HCT116 (cell line): ENCODE data around the gene SNX13. TPM values are rescaled to one million over a fixed set of nuclear protein-coding genes. Genes with fewer than 3 reads are reported as not detected.

Experiments
- ATAC-seq: fragments of 200-7000 bp; cut with Tn5 transposase; 2 replicates; pipeline ENCODE4 v1.9.1; 2020; ENCODE audit warnings: mild to moderate bottlenecking, moderate library complexity
- Bru-seq: library from RNA; stranded (reverse); fragments of 400-500 nt; gene quantifications from one replicate; lab custom pipeline; 2021; lab: Mats Ljungman, UMichigan
- BruChase-seq, 2 experiments: library from RNA; stranded (reverse); fragments of 400-500 nt; gene quantifications; one replicate each; lab custom pipeline; 2021; lab: Mats Ljungman, UMichigan
- BruUV-seq: library from RNA; stranded (reverse); fragments of 400-500 nt; replicated peaks from 2 replicates; lab custom pipeline; 2021; lab: Mats Ljungman, UMichigan
- CTCF ChIA-PET: fragments of 300-600 bp; sonication (Branson Sonifier 250); formaldehyde crosslinking; loops from one replicate; lab custom pipeline; 2021; ENCODE audit warnings: antibody characterized with exemption; lab: Charles Lee
- POLR2A ChIA-PET: fragments of 300-600, 350-600 bp; sonication (Branson Sonifier 250); formaldehyde crosslinking; loops from one replicate; lab custom pipeline; 2021; ENCODE audit warnings: antibody characterized with exemption; lab: Charles Lee
- RAD21 ChIA-PET, 2 experiments: fragments of 300-600 bp; sonication (Branson Sonifier 250); formaldehyde crosslinking; loops; one replicate each; lab custom pipeline; 2023; ENCODE audit warnings: low total read pairs in 2 of 2; ENCODE audit not compliant: uncharacterized antibody in 2 of 2, unreplicated experiment in 2 of 2, low non-redundant PET in 1 of 2; lab: Charles Lee
- DNase-seq: peaks from one replicate; pipeline ENCODE4 v3.0.0-alpha.2; 2010; ENCODE audit warnings: low read depth, low spot score
- H2AFZ ChIP-seq: fragments of 200-600 bp; shearing (Covaris generic), sonication (generic); 2 replicates; pipeline ENCODE4 v1.6.1; 2017; ENCODE audit warnings: low read depth, mixed run types, mixed read lengths, antibody characterized with exemption, low read length; ENCODE audit not compliant: poor library complexity, severe bottlenecking
- H3K27ac ChIP-seq: 2 replicates; pipeline ENCODE4 v1.5.1; 2012; ENCODE audit warnings: low read depth, low read length
- H3K27me3 ChIP-seq: fragments of 200-600 bp; sonication (generic); 2 replicates; pipeline ENCODE4 v1.6.1; 2016; ENCODE audit warnings: mixed run types, low read length, mixed read lengths; ENCODE audit not compliant: insufficient read depth
- H3K36me3 ChIP-seq, 2 experiments: fragments of 200-500 bp in 1 of 2; fragments of 200-600 bp in 1 of 2; sonication (Bioruptor generic) in 1 of 2; sonication (generic) in 1 of 2; 2 replicates each; pipeline versions ENCODE4 v1.5.1 to v1.6.1; 2014 to 2016; ENCODE audit warnings: low read length in 2 of 2, inconsistent platforms in 1 of 2, mixed read lengths in 1 of 2, mixed run types in 1 of 2; ENCODE audit not compliant: insufficient read depth in 2 of 2, control insufficient read depth in 1 of 2
- H3K4me1 ChIP-seq, 2 experiments: fragments of 200-600 bp in 1 of 2; sonication (generic) in 1 of 2; 2 replicates each; pipeline versions ENCODE4 v1.5.1 to v1.6.1; 2012 to 2017; ENCODE audit warnings: low read length in 2 of 2, inconsistent platforms in 1 of 2, mild to moderate bottlenecking in 1 of 2, mixed read lengths in 1 of 2, mixed run types in 1 of 2, moderate library complexity in 1 of 2; ENCODE audit not compliant: insufficient read depth in 2 of 2, control insufficient read depth in 1 of 2
- H3K4me2 ChIP-seq: fragments of 200-600 bp; sonication (generic); 2 replicates; pipeline ENCODE4 v1.6.1; 2017; ENCODE audit warnings: mixed run types, low read length, mixed read lengths
- H3K4me3 ChIP-seq, 2 experiments: fragments of 200-600 bp in 1 of 2; sonication (generic) in 1 of 2; replicated peaks in 1 of 2; 2 replicates each; pipeline ENCODE4 v1.5.1; 2011 to 2016; ENCODE audit warnings: low read length in 2 of 2, control low read depth in 1 of 2, low read depth in 1 of 2, mild to moderate bottlenecking in 1 of 2, mixed read lengths in 1 of 2, mixed run types in 1 of 2
- H3K79me2 ChIP-seq: fragments of 200-600 bp; sonication (generic); 2 replicates; pipeline ENCODE4 v1.6.1; 2017; ENCODE audit warnings: mild to moderate bottlenecking, mixed run types, low read length, moderate library complexity, mixed read lengths; ENCODE audit not compliant: insufficient read depth
- H3K9ac ChIP-seq: fragments of 200-600 bp; sonication (generic); 2 replicates; pipeline ENCODE4 v1.6.1; 2016; ENCODE audit warnings: low read length, mixed read lengths
- H3K9me2 ChIP-seq: fragments of 200-600 bp; sonication (generic), shearing (Covaris generic); 2 replicates; pipeline ENCODE4 v1.6.1; 2017; ENCODE audit warnings: mixed run types, mild to moderate bottlenecking, moderate library complexity; ENCODE audit not compliant: insufficient read depth
- H3K9me3 ChIP-seq, 2 experiments: fragments of 200-500 bp in 1 of 2; fragments of 200-600 bp in 1 of 2; sonication (Bioruptor generic) in 1 of 2; sonication (generic) in 1 of 2; 2 replicates each; pipeline ENCODE4 v1.6.1; 2014 to 2017; ENCODE audit warnings: low read length in 2 of 2, mixed read lengths in 2 of 2, inconsistent platforms in 1 of 2, low read depth in 1 of 2, mild to moderate bottlenecking in 1 of 2, mixed run types in 1 of 2, moderate library complexity in 1 of 2; ENCODE audit not compliant: control insufficient read depth in 1 of 2, insufficient read depth in 1 of 2
- H4K20me1 ChIP-seq: fragments of 200-600 bp; sonication (generic), shearing (Covaris generic); 2 replicates; pipeline ENCODE4 v1.6.1; 2017; ENCODE audit warnings: mixed run types, mild to moderate bottlenecking, moderate library complexity; ENCODE audit not compliant: insufficient read depth
- CBX3 ChIP-seq: IDR thresholded peaks from 2 replicates; pipeline ENCODE4 v1.6.1; 2012; ENCODE audit warnings: low read depth
- CEBPB ChIP-seq: IDR thresholded peaks from 2 replicates; pipeline ENCODE4 v1.6.1; 2012; ENCODE audit warnings: low read depth
- ELF1 ChIP-seq: IDR thresholded peaks from 2 replicates; pipeline ENCODE4 v1.6.1; 2012; ENCODE audit warnings: low read depth, borderline replicate concordance
- EZH2 ChIP-seq: fragments of 200-600 bp; sonication (generic); IDR thresholded peaks from 2 replicates; pipeline ENCODE4 v1.6.1; 2017; ENCODE audit warnings: antibody characterized with exemption, mixed run types
- EZH2phosphoT487 ChIP-seq: fragments of 200-600 bp; IDR thresholded peaks from 2 replicates; pipeline ENCODE4 v1.6.1; 2018; ENCODE audit warnings: antibody characterized with exemption, borderline replicate concordance
- FOSL1 ChIP-seq: IDR thresholded peaks from 2 replicates; pipeline ENCODE4 v1.6.1; 2012; ENCODE audit warnings: low read depth
- POLR2A ChIP-seq: IDR thresholded peaks from 2 replicates; pipeline ENCODE4 v1.7.0; 2011; ENCODE audit warnings: borderline replicate concordance; ENCODE audit not compliant: insufficient read depth, insufficient read length; ENCODE audit errors: extremely low read depth
- POLR2AphosphoS5 ChIP-seq: IDR thresholded peaks from 2 replicates; pipeline ENCODE4 v1.6.1; 2011; ENCODE audit warnings: mild to moderate bottlenecking, low read depth, low read length, moderate library complexity
- RAD21 ChIP-seq: IDR thresholded peaks from 2 replicates; pipeline ENCODE4 v1.6.1; 2012; ENCODE audit warnings: low read depth, mild to moderate bottlenecking
- SP1 ChIP-seq: IDR thresholded peaks from 2 replicates; pipeline ENCODE4 v1.6.1; 2012; ENCODE audit warnings: low read depth
- SRF ChIP-seq: IDR thresholded peaks from 2 replicates; pipeline ENCODE4 v1.6.1; 2012; ENCODE audit warnings: low read depth
- TCF7L2 ChIP-seq: IDR thresholded peaks from 2 replicates; pipeline ENCODE4 v1.7.0; 2011; ENCODE audit warnings: borderline replicate concordance, inconsistent platforms; ENCODE audit not compliant: insufficient read depth, insufficient read length; ENCODE audit errors: extremely low read depth
- ZFX ChIP-seq: fragments of 450-650 bp; IDR thresholded peaks from 2 replicates; pipeline ENCODE4 v1.6.1; 2017
- ZNF274 ChIP-seq: fragments of 200-500 bp; sonication (Bioruptor generic); IDR thresholded peaks from 2 replicates; pipeline ENCODE4 v1.6.1; 2014; ENCODE audit warnings: mild to moderate bottlenecking, low read depth, low read length, inconsistent platforms
- intact Hi-C: fragments of 100-400 bp; cut with micrococcal nuclease; formaldehyde crosslinking; loops from 2 replicates; pipeline ENCODE4 v1.10.0; 2022
- long read RNA-seq: library from polyadenylated mRNA; unstranded; transcript quantifications from one replicate; pipeline ENCODE4 v2.0.0, GENCODE V29; 2021; ENCODE audit not compliant: unreplicated experiment
- polyA plus RNA-seq: library from polyadenylated mRNA; unstranded; fragments of >200 nt; gene quantifications from 2 replicates; pipeline ENCODE4 v1.2.1, GENCODE V29; 2012; ENCODE audit warnings: missing spikeins
- total RNA-seq: library from RNA; stranded (reverse); gene quantifications from one replicate; pipeline ENCODE4 v1.2.1, GENCODE V29; 2021; ENCODE audit not compliant: unreplicated experiment
- TF ChIP-seq, protein P1 (sequence below): IDR thresholded peaks from 2 replicates; pipeline ENCODE4 v1.6.1; 2012; ENCODE audit warnings: low read depth
- TF ChIP-seq, protein P2 (sequence below): IDR thresholded peaks from 2 replicates; pipeline ENCODE4 v1.6.1; 2012
- TF ChIP-seq, protein P3 (sequence below): IDR thresholded peaks from 2 replicates; pipeline ENCODE4 v1.6.1; 2011; ENCODE audit warnings: mild to moderate bottlenecking, low read length, moderate library complexity; ENCODE audit not compliant: insufficient replicate concordance; ENCODE audit errors: extremely low read depth

SNX13 gene, protein sequence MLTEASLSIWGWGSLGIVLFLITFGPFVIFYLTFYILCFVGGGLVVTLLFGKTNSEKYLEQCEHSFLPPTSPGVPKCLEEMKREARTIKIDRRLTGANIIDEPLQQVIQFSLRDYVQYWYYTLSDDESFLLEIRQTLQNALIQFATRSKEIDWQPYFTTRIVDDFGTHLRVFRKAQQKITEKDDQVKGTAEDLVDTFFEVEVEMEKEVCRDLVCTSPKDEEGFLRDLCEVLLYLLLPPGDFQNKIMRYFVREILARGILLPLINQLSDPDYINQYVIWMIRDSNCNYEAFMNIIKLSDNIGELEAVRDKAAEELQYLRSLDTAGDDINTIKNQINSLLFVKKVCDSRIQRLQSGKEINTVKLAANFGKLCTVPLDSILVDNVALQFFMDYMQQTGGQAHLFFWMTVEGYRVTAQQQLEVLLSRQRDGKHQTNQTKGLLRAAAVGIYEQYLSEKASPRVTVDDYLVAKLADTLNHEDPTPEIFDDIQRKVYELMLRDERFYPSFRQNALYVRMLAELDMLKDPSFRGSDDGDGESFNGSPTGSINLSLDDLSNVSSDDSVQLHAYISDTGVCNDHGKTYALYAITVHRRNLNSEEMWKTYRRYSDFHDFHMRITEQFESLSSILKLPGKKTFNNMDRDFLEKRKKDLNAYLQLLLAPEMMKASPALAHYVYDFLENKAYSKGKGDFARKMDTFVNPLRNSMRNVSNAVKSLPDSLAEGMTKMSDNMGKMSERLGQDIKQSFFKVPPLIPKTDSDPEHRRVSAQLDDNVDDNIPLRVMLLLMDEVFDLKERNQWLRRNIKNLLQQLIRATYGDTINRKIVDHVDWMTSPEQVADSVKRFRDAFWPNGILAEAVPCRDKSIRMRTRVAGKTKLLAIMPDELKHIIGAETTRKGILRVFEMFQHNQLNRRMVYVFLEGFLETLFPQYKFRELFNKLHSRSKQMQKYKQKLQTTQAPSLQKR
- total RNA-seq: 33.4 TPM
- 6.7 and 8.7 TPM in 2 replicates for polyA plus RNA-seq
- Bru-seq, nascent RNA: percentile 83 among the genes with signal in this experiment
- percentile 70 among the genes with signal in this experiment for BruChase-seq, experiment 1, labeled RNA remaining after a 6-hour chase
- BruChase-seq, experiment 2, labeled RNA remaining after a 2-hour chase: percentile 75 among the genes with signal in this experiment
- long read RNA-seq, full-length matches to known transcripts: 45 of 74 reads
- long read RNA-seq, partial matches to known transcripts: 6 of 74 reads
- long read RNA-seq, other reads (novel, unspliced or antisense): 23 of 74 reads

DNA sequence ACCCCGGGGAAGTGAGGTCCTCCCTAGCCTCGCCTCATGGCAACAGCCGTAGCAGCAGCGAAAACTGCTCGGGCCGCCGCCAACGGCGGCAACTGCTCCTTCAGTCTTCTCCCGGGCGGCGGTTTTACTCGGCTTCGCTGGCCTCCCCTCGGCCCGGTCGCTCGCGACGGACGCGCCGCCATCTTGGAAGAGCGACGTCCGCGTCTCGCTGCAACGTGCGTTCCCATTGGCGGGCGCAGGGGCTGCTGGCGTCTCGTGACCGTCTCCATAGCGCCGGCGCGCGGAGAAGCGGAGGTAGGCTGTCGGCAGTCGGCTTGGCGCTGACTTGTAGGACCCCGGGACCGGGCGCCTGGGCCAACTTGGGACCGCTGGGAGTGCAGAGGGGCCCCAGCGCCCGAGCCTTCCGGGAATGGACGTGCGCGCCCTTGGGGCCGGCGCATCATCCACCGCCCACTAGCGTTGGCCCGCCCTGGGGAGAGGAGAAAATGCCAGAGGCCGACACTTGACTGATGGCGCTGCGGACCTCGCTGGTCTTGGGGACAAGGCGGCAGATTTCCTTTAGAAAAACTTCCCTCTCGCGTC, at the start of gene SNX13:
Gene SNX13 (minus strand): TSS at position 193 of the 582 bp plus-strand sequence. CDS start 199 bp downstream, outside the sequence.
- DNase-seq (peak; percentile 78), ATAC-seq (peak; percentile 95)
- intact Hi-C loops: no loop called here
- no peaks in the 10 kb centered on the region for H3K9me3 ChIP-seq
- H2AFZ ChIP-seq: peak within 1 kb of the TSS; percentile 32
- H4K20me1 ChIP-seq: no peaks in the 10 kb centered on the region
- CTCF ChIA-PET: no interaction called here
- H3K79me2 ChIP-seq: peaks cover 47% of the 10 kb centered on the region
- H3K27ac ChIP-seq: peak within 1 kb of the TSS; percentile 74
- H3K4me3 ChIP-seq: peak within 1 kb of the TSS; percentile 90 to 93
- RAD21 ChIA-PET: no interaction called here
- no peaks in the 10 kb centered on the region for H3K27me3 ChIP-seq
- BruUV-seq: no TSS peak
- peak within 1 kb of the TSS; percentile 87 for H3K9ac ChIP-seq
- peak within 1 kb of the TSS; percentile 95 for H3K4me2 ChIP-seq
- H3K36me3 ChIP-seq: no peaks in the 10 kb centered on the region
- POLR2A ChIA-PET: no interaction called here
- H3K4me1 ChIP-seq: peaks cover 8 to 21% of the 10 kb centered on the region in 2 experiments; a peak in 3 of 4 replicates
- no peaks in the 10 kb centered on the region for H3K9me2 ChIP-seq
- TF ChIP-seq POLR2A (peak; percentile 64), EZH2 (no peak), TCF7L2 (no peak), POLR2AphosphoS5 (peak; percentile 86), CBX3 (peak; percentile 50; the same call in 1 of the 2 replicates), ZFX (peak; percentile 69), EZH2phosphoT487 (no peak), ZNF274 (no peak), CEBPB (no peak), SRF (no peak), RAD21 (no peak), FOSL1 (no peak), ELF1 (no peak), SP1 (no peak)
- TF ChIP-seq, protein P1, sequence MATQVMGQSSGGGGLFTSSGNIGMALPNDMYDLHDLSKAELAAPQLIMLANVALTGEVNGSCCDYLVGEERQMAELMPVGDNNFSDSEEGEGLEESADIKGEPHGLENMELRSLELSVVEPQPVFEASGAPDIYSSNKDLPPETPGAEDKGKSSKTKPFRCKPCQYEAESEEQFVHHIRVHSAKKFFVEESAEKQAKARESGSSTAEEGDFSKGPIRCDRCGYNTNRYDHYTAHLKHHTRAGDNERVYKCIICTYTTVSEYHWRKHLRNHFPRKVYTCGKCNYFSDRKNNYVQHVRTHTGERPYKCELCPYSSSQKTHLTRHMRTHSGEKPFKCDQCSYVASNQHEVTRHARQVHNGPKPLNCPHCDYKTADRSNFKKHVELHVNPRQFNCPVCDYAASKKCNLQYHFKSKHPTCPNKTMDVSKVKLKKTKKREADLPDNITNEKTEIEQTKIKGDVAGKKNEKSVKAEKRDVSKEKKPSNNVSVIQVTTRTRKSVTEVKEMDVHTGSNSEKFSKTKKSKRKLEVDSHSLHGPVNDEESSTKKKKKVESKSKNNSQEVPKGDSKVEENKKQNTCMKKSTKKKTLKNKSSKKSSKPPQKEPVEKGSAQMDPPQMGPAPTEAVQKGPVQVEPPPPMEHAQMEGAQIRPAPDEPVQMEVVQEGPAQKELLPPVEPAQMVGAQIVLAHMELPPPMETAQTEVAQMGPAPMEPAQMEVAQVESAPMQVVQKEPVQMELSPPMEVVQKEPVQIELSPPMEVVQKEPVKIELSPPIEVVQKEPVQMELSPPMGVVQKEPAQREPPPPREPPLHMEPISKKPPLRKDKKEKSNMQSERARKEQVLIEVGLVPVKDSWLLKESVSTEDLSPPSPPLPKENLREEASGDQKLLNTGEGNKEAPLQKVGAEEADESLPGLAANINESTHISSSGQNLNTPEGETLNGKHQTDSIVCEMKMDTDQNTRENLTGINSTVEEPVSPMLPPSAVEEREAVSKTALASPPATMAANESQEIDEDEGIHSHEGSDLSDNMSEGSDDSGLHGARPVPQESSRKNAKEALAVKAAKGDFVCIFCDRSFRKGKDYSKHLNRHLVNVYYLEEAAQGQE: no peak
- TF ChIP-seq, protein P2, sequence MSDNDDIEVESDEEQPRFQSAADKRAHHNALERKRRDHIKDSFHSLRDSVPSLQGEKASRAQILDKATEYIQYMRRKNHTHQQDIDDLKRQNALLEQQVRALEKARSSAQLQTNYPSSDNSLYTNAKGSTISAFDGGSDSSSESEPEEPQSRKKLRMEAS: peak; percentile 61; the same call in 1 of the 2 replicates
- TF ChIP-seq, protein P3, sequence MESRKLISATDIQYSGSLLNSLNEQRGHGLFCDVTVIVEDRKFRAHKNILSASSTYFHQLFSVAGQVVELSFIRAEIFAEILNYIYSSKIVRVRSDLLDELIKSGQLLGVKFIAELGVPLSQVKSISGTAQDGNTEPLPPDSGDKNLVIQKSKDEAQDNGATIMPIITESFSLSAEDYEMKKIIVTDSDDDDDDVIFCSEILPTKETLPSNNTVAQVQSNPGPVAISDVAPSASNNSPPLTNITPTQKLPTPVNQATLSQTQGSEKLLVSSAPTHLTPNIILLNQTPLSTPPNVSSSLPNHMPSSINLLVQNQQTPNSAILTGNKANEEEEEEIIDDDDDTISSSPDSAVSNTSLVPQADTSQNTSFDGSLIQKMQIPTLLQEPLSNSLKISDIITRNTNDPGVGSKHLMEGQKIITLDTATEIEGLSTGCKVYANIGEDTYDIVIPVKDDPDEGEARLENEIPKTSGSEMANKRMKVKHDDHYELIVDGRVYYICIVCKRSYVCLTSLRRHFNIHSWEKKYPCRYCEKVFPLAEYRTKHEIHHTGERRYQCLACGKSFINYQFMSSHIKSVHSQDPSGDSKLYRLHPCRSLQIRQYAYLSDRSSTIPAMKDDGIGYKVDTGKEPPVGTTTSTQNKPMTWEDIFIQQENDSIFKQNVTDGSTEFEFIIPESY: no peak
